HG03159 (cell line): ENCODE results near the gene UGDH.
"Not testable (repeated sequence)": the region's sequence is repeated elsewhere in the genome, so short reads cannot be mapped to it uniquely, and the experiment has no call there.

Experiments
- ATAC-seq: cut with Tn5 transposase; IDR thresholded peaks from one replicate; pipeline ENCODE4 v1.9.1; 2021; ENCODE audit warnings: mild to moderate bottlenecking, moderate library complexity; ENCODE audit not compliant: unreplicated experiment

UGDH gene

DNA sequence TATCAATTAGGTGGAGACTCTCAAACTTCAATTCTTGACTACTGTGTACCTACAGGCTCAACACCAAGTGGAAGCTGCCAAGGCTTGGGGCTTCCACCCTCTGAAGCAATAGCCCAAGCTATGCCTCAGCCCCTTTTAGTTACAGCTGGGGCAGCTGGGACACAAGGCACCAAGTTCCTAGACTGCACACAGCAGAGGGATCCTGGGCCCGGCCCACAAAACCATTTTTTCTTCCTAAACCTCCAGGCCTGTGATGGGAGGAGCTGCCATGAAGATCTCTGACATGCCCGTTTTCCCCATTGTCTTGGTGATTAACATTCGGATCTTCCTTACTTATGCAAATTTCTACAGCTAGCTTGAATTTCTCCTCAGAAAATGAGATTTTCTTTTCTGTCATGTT is 3.4 kb upstream of the UGDH start:
- no peak for ATAC-seq

DNA sequence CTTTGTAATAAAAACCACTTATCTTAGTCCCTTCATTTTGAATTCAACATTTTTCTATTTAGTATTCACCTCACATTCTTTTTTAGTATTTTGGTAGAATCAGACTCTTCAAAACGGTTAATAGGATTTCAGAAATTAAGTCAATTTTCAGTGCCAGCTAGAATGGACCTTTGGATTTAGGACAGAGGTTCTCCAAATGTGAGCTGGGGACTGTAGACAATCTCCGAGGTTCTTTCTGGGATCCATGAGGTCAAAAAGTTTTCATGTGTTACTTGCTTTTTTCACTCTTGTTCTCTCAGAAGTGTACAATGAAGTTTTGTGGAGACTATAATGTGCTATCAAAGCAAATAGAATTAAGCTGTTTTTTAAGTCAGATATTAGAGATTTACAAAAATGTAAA is 2.3 kb upstream of the UGDH start:
- ATAC-seq = no peak

DNA sequence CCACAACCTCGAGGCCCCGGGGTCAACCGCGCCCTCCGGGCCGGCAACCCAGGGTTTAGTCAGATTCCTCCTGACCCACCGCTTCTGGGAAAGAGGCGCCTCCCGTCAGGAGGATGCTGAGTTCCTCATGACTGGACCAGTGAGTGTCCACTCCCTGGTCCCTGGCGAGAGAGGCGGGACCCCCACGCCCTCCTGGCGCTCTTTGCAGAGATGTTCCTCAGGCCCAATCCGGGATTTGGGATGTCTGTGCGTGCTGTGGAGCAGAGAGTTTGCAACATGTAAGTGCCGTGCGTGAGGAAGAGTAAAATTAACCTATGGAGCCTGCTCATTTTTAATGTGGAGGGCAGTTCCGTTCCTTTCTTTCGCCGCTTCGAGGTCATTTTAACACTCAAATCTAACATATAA is 824 bp upstream of the UGDH start:
- no peak for ATAC-seq

DNA sequence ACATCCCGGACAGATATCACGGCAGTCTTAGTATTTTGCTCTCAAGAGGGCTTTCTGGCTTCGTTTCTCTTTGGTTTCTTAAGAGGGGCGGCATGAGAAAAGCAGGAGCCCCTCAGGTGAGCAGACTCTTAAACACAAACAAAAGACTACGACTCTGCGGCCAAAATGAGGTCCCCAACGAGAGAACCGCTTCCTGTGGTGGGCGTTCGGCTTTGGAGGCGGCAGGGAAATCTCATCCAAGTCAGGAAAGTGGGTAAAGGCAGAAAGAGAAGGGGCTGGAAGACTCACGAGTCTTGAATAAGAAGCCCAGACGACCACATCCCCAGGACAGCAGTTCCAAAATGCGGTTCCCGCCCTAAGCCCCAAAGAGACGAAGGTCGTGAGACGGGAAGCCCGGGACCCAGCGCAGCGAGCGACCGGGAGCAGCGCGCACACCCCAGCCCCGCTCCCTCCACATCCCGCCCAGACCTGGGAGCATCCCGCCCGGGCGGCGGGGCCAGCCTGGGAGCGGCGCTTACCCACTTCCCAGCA is 409 bp downstream of the UGDH start:
- ATAC-seq = peak; percentile 14

DNA sequence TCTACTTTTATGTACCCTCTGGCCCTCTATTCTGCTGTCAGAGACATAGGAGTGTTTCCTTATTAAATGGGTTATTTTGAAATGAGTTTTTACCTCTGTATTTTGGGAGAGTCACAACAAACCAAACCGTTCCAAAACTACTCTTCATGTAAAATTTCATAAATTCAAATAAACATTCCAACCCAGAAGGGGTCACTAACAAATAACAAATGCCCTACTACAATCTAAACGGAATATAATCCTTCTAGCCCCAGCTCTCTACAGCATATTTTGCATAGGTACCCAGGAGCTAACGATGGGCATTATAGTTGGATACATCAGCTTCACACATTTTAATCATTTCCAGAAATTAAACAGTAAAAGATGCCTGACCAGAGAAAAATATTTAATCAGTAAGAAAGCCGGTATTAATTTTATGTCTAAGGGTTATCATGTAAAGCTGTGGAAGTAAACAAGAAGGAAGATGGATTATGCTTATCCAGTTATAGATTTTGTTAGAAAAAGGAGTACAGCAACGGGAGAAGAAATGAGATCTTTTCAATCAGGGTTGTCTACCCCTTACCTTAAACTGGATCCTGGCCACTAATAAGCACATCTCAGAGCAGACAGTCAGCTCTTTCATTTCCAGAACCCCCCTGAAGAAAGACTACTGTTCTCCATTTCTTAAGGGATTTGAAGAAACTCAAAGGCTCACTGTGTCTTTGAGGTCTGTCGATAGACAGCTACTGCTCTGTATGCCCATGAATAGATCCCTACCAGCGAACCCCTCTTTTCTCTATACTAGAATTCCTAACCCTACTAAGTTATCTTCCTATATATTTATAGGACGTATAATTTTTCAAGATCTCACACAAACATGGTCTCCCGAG is 1.2 kb downstream of the UGDH start:
- ATAC-seq = no peak

DNA sequence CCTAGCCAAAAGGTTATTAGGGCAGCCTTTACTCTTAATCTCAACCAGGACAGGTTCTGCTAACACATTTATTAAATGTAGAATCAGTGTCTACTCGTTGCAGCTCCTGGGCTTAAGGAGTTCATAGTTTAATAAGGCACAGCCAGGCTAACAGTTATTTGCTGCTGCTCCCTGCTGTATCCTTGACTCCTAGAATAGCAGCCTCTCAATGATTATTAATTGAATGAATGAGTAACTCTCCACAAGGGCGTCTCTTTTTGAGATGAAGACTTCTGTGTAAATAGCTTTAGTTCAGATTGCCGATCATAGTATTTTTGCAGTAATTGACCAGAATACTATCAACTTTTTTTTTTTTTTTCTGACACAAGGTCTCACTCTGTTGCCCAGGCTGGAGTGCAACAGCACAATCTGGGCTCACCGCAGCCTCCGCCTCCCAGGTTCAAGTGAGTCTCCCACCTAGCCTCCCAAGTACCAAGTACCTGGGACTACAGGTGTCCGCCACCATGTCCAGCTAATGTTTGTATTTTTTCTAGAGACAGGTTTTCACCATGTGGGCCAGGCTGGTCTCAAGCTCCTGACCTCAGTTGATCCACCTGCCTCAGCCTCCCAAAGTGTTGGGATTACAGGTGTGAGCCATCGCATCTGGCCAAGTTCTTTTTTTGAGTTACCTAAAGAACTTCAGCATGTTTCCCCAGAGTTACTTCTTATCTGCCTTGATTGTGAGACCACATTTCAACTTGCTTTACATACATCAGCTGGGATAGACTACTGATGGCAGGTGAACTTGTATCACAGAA is 2.9 kb downstream of the UGDH start:
- no peak for ATAC-seq

DNA sequence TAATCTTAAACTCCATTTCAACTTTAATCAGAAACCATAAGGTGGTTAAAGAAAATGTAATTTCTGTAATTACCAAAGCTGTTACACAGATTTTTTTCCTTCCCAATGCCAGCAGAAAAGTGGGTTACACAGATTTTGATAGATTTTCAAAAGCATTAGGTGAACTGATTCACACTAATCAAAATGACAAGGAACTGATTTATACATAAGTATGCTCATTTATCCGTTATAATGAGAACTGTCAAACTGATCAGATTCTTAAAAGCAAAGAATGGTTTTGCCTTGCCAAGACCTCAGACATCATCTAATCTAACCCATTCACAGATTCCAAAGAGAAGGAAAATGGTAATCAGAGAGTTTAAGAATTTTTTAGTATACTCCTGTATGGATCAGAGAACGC is 5.2 kb downstream of the UGDH start:
- no peak for ATAC-seq

DNA sequence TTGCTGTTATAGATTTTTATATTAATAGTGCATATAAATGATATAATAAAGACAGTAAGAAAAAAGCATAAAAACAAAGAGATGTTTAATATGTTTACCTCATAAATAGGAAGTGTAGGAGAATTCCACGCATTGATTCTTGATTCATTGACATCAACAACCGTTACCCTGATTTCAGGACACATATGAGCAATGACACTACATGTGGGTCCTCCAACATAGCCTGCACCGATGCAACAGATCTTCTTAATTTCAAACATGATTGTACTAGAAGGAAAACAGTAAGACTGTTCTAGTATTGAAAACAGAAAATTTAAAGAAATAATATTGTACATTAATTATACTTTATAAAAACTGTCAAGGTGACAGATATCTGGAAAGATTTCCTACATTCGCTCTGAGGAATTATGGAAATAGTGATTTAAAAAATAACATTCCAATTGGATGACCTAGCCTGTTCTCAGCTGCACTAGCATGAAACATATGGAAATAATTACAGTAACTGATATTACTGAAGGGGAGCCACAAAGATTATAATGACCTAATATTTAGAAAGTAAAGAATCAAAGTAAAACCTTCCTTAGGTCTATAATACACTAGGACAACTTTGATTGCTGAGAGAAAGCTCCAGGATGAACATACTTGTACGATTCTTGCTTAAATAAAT is 5.9 kb downstream of the UGDH start:
- no peak for ATAC-seq

DNA sequence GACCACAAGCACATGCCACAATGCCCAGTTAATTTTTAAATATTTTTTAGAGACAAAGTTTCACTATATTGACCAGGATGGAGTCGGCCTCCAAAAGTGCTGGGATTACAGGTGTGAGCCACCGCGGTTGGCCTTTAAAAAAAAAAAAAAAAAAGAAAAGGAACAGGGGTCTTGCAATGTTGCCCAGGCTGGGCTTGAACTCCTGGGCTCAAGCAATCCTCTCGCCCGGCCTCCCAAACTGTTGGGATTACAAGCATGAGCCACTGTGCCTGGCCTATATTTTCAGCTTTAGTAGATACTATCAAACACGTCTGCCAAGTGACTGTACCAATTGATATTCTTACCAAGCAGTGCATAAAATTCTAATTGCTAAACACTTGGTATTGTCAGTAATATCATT is 8.8 kb downstream of the UGDH start:
- no peak for ATAC-seq

DNA sequence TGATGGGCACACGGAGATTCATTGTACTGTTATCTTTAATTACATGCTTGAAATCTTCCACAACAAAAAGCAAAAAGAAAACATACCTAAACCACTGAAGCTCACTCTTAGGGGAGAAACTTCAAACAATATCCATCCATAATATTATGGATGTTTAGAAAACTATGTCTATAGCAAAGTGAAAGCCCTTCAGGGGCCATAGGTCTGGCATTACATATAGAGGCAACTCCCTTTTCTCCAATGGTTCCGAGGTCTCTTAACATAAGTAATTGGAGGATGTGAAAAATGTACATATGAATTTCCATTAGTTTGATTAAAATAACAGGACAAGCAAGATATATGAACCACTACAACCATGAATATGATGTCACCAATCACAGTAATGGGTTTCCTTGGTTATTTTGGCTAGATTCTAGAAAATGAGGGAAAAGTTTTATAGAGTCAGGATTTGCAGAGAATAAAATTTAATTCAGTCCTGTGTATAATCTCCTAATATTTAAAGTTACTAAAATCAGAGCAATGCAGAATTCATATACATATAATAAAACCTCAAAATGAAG is 10.8 kb downstream of the UGDH start:
- no peak for ATAC-seq

DNA sequence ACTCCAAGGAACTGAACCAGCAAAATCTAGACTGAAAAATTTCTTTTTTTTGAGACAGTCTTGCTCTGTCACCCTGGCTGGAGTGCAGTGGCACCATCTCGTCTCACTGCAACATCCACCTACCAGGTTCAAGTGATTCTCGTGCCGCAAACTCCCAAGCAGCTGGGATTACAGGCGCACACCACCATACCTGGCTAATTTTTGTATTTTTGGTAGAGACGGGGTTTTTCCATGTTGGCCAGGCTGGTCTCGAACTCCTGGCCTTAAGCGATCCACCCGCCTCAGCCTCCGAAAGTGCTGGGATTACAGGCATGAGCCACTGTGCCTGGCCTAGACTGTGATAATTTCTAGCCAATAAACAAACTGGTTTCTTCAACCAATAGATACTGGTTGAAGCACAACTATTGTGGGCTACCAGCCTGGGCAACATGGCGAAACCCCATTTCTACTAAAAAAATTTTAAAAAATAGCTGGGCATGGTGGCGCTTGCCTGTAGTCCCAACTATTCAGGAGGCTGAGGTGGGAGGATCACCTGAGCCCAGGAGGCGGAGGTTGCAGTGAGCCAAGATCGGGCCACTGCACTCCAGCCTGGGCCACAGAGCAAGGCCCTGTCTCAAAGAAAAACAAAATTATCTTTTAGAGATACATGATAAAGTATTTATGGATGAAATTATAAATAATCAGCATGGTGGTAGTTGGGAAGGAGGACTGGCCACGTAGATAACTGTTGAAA is 11.4 kb downstream of the UGDH start:
- not testable (repeated sequence) for ATAC-seq

DNA sequence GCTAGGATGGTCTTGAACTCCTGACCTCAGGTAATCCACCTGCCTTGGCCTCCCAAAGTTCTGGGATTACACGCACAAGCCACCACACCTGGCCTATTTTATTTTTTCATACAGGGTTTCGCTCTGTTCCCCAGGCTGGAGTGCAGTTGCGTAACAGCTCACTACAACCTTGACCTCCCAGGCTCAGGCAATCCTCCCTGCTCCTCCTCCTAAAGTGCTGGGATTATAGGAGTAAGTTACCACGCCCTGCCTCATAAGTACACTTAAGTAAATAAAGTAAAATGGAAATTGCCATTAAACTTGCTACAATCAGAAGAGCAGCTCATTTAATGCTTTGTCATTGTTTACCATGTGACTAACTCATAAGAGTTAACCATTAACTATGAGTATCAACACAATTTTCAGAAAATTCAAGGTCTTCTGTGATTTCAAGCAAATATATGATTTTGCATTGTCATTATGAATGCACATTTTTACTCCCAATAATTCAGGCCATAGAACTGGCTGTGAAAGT is 12.3 kb downstream of the UGDH start:
- no peak for ATAC-seq

DNA sequence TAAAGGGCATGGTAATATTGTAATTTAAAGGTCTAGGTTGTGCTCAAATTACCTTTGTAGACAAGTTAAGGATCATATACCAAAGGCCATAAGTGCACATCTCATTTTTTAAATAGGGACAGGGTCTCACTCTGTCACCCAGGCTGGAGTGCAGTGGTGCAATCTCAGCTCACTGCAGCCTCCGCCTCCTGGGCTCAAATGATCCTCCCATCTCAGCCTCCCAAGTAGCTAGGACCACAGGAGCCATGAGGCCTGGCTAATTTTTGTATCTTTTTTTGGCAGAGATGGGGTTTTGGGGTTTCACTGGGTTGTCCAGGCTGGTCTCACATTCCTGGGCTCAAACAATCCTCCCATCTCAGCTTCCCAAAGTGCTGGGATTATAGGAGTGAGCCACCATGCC is 13.0 kb downstream of the UGDH start:
- not testable (repeated sequence) for ATAC-seq

DNA sequence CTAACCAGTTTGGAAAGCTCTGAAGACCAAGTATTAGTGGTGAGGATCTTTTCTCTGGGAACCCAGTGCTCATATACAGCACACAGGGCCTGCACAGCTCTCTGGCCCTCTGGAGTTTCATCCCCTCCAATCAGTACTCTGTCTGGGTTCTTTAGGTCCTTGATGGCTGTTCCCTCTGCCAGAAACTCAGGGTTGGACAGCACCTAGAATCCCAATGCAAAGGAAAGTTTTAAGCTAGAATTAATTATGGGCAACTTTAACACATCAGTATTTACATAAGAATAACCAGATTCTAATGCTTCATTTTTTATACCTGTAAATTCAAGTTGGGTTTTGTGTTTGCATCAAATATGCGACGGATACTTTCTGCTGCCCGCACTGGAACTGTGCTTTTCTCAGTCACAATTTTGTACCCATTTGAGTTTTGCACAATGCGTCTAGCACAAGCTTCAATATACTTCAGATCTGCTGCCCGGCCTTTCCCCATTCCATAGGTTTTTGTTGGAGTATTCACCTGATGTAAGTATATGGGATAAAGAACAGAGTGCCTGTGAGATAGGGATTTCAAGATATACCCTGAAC is 16.8 kb downstream of the UGDH start:
- no peak for ATAC-seq

DNA sequence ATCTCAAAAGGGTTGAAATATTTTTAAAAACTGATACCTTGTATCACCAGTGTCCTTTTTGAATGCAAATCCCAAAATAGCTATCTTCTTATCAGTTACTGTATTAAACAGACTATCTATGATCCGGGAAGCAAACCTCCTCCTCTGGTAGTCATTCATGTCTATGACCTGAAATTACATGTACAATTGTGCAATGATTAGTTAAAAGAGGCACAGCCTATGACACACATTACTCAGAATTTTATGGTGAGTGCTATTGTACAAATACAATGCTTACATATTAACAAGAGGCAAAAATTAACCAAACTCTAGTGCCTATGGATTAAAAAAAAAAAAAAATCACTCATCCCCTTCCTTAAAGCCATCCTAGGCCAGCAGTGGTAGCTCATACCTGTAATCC is 21.7 kb downstream of the UGDH start:
- ATAC-seq = no peak

DNA sequence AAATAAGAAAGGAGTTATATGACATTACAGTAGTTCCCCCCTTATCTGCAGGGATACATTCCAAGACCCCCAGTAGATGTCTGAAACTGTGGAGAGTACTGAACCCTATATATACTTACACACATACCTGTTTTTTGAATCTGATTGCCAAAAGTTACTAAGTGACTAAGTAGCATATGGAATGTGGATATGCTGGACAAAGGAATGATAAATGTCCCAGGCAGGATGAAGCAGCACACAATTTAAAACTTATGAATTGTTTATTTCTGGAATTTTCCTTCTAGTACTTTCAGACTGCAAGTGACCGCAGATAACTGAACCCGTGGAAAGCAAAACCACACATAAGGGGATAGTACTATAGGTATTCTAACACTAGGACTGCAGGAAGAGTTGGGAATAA is 22.7 kb downstream of the UGDH start:
- ATAC-seq = no peak

DNA sequence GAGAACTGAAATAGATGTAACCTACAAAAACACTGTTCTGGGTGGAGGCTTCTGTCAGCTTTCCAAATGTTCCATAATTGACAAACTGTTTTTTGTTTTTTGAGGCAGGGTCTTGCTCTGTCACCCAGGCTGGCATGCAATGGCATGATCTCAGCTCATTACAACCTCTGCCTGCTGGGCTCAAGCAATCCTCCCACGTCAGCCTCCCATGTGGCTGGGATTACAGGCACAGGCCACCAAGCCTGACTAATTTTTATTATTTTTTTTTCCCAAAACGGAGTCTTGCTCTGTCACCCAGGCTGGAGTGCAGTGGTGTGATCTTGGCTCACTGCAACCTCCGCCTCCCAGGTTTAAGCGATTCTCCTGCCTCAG is 24.6 kb downstream of the UGDH start:
- ATAC-seq = not testable (repeated sequence)

DNA sequence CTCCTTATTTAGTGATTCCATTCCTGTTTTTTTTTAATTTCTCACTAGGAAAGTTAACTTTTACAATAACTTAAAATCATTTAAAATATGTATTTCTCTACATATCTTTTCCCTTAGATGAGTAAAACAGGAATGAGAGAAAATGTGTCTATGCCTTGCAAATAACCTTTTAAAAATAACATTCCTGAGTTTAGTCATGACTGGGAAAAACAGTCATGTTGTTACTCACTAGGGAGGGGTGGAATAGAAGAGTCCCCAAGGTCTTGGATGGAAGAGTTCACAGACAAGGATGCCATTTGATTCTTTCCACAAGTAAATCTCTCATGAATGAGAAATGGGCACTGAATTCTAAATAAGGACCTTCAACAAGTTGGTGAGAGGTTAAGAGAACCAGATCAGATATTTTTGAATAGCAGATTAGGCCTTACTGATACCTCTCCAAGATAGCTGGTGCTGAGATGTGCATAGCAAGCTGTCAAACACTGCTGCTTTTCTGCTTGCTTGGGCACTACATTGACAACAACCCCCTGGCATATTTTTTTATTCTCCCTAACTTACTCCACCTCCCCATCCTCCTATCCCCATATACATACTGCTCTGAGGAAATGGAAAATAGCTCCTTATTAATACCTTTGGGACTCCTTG is 25.1 kb downstream of the UGDH start:
- no peak for ATAC-seq

DNA sequence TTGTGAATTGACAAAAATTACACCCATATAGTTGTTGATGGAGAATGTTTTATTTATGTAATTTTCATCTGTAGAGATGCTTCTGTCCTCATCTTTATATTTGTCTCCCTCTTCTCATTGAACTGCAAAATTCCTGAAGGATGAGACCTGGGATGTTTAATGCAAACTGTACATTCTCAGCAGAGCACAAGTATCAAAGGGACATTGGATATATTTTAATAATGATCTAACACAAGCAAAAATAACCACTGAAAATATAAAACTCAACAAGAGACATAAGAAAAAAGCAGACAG is 28.6 kb downstream of the UGDH start:
- no peak for ATAC-seq
